GM18519 (cell line): ENCODE measurements around the gene ZNF441.
"Not testable (repeated sequence)": the region's sequence is repeated elsewhere in the genome, so short reads cannot be mapped to it uniquely, and the experiment has no call there.

ENCODE experiments used
- ATAC-seq: cut with Tn5 transposase; IDR thresholded peaks from one replicate; pipeline ENCODE4 v1.9.1; 2021; ENCODE audit warnings: mild to moderate bottlenecking, moderate library complexity; ENCODE audit not compliant: unreplicated experiment, low FRiP score

ZNF441 gene

GRCh38 chr19:11766597-11767591 is at the start of gene ZNF441:
Gene ZNF441 (plus strand): TSS chr19:11767000. CDS start chr19:11767194, 194 bp downstream.
- ATAC-seq, result peak; percentile 83

GRCh38 chr19:11721681-11722080 is 45.1 kb upstream of the ZNF441 start:
- ATAC-seq, result no peak

- no peak for ATAC-seq
Measured at GRCh38 chr19:11722414-11722813, 44.4 kb upstream of the ZNF441 start.

GRCh38 chr19:11729586-11729985 is 37.2 kb upstream of the ZNF441 start:
- ATAC-seq, result no peak

- ATAC-seq, result no peak
Measured at GRCh38 chr19:11735375-11735774, 31.4 kb upstream of the ZNF441 start.

GRCh38 chr19:11736696-11737095 is 30.1 kb upstream of the ZNF441 start:
- ATAC-seq, result no peak

- peak; percentile 17 for ATAC-seq
Measured at GRCh38 chr19:11737964-11738745, 28.6 kb upstream of the ZNF441 start.

- peak; percentile 70 for ATAC-seq
Measured at GRCh38 chr19:11738746-11739620, 27.8 kb upstream of the ZNF441 start, which contains the start of gene ZNF823. Gene ZNF823 (minus strand): TSS chr19:11738946. CDS start chr19:11738819, 127 bp downstream.

GRCh38 chr19:11745869-11746268 is 20.9 kb upstream of the ZNF441 start:
- no peak for ATAC-seq

GRCh38 chr19:11747277-11747676 is 19.5 kb upstream of the ZNF441 start:
- ATAC-seq, result no peak

GRCh38 chr19:11749751-11750150 is 17.0 kb upstream of the ZNF441 start:
- ATAC-seq, result no peak

- no peak for ATAC-seq
Measured at GRCh38 chr19:11752244-11752736, 14.5 kb upstream of the ZNF441 start.

- ATAC-seq, result no peak
Measured at GRCh38 chr19:11754663-11755062, 12.1 kb upstream of the ZNF441 start.

GRCh38 chr19:11756965-11757364 is 9.8 kb upstream of the ZNF441 start:
- ATAC-seq, result no peak

GRCh38 chr19:11759805-11760204 is 7.0 kb upstream of the ZNF441 start:
- ATAC-seq, result no peak

GRCh38 chr19:11763117-11763516 is 3.7 kb upstream of the ZNF441 start:
- ATAC-seq, result no peak

- ATAC-seq, result no peak
Measured at GRCh38 chr19:11763611-11764010, 3.2 kb upstream of the ZNF441 start.

- ATAC-seq, result no peak
Measured at GRCh38 chr19:11767633-11768133, 883 bp downstream of the ZNF441 start.

GRCh38 chr19:11769995-11770394 is 3.2 kb downstream of the ZNF441 start:
- ATAC-seq, result no peak

GRCh38 chr19:11771520-11771919 is 4.7 kb downstream of the ZNF441 start:
- ATAC-seq, result not testable (repeated sequence)
